Central memory CD4-positive, alpha-beta T cell (primary cell): ENCODE data around the gene COL13A1.

Source experiments
- DNase-seq: peaks from one replicate; pipeline ENCODE4 v3.0.0; 2022

The COL13A1 gene

DNA sequence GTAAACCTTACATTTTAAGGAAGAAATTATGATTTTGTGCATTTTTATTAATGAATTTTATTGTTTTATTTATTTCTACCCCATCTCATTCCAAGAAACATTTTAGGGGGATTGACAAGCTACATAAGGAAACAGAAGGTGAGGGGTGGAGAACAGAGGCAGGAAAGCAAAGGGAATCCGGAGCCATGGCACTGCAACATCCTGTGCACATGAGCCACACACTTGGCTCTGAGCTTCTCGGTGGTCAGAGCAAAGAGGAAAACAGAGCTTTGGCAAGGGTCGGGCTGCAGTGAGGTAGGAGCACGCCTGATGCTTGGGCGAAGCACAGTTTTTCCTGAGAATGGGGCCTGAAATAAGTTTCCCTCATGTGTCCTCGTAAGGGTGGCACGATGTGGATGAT is 68.9 kb downstream of the COL13A1 start:
- DNase-seq, result no peak

DNA sequence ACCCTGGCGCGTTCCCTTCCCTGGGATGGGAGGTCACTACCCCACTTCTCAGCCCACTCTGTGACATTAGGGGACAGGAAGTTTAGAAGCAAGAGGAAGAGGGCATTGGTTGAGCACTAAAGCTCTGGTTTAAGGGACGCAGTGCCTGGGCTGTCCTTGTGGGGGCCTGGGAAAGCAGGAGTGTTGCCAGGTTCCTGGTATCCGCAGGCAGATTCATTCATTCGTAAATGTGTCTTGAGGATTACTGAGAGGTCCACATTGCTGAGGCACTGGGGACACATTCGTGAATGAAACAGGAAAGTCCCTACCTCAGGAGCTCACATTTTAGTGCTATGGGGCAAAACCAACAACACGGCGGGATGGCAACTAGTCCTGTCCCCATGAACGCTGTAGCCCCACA is 69.4 kb downstream of the COL13A1 start:
- DNase-seq, result no peak

DNA sequence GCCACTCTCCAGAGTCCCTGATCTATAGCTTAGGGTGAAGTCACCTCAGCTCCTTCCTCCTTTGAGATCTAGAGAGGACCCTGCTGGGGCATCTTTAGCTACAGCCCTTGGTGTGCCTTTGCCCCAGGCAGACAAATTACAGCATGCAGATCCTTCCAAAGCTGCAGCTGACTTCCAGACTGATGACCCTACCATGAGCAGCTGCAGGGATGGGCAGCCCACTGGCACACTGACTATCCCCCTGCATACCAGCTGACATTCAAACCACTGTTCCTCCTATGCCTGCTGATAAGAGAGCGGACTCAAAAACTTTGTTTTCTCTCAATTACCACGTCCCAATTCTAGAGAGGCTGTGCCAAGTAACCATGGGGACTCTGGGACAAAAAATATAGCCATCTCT is 70.6 kb downstream of the COL13A1 start:
- DNase-seq, result no peak

DNA sequence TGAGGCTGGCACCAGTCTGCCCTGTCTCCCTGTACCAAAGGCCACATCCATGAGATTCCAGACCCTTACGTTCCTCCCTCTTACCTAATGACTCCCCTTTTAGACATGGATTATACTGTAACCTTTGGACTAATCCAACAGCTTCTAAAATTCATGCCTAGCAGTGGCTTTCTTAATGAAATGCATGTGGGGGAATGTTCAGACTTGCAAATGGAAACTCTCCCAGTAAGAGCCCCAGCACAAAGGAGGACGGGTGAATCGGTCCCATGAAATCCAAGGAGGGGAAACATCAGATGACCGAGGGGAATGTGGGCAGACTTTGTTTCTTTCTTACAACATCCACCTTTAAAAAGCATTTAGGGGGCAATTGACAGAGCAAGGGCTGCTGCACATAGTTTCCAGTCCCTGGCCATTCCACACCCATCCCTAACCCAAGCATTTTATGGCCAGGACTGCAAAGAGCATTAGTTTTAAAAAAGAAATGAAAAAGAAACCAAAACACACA is 71.5 kb downstream of the COL13A1 start:
- no peak for DNase-seq

DNA sequence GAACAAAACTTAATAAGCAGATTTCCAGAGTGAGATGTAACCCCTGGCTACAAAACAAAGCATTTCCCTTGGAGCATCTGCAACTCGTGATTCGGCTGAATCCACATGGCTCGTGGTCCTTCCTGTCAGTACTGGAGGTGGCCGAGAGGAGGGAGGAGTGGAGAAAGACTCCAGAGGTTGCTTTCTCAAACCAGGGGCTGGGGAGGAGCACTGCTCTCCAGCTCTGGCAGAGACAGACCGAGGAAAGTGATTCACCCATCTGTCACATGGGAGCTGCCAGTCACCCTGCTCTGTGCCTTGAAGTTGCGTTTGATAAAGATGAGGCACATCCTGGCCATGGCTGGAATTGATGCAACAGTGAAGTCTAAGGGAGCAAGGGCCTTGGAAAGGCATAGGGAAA is 72.7 kb downstream of the COL13A1 start:
- no peak for DNase-seq

DNA sequence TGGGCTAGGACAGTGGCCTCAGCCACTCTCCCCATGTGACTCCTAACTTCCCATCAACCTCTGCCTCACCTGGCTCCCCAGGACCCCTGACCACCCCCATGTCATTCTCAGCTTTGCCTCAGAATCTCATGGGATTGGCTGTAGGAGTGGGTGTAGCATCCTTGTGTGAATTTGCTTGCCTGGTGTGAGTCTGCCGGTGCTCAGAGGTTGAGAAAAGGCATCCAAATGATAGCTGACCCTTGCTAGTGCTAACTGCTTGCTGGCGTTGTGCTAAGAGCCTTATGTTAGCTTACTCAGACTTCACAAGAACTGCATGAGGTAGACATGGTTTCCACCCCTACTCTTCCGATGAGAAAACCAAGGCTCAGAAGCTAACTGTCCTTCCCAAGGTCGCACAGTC is 74.2 kb downstream of the COL13A1 start:
- DNase-seq, result no peak

DNA sequence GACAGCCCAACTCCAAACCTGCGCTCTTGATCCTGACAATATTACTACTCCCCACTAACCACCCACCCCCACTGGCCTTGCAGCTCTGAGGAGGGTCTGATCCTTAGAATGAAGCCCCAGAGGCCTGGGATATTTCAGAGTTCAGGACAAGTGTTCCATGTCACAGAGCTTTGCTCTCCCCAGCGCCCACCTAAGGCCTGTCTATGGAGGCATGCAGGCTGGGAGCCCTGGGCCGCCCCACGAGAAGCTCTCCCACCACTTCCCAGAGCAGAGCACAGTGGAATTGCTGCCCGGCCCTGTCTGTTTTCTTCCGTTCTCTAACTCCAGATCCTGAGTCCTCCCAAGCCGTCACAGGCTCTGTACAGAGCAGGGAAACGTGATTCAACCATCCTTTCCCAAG is 74.6 kb downstream of the COL13A1 start:
- DNase-seq, result no peak

DNA sequence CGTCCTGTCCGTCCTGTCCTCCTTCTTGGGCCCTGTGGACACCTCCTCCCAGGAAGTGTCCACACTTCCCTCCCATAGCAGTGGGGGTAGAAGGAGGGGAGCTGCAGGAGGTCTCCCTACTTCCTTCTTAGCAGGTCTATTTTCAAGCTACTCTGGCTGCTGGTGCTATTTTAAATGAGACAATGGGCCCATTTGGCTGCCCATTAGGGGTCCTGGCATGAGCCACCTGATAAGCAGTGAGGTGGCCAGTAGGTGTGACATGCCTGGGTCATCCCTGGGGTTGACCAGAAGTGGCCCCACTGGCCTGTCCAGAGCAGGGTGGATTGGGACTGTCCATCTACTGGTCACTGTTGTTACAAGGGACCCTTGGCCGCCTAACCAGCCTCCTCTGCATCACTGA is 75.2 kb downstream of the COL13A1 start:
- DNase-seq, result no peak

DNA sequence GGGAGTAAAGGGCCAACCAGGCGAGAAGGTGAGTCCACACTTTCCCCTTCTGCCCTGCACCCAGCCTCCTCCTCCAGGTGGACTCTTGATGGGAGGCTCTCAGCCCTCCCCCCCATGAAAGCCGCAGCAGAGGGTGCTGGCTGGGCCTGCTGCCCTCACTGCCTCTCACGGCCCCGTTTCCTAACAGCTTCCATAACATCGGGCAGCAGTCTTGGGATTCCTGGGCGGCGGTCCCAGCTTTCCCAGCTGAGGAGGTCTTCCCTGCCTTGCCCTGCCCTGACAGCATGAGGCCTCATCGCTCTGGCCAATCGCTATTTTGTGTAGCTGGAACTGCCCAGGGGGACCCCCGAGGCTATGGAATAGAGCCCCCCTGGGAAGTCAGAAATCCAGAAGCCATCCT is 76.3 kb downstream of the COL13A1 start:
- DNase-seq, result no peak

DNA sequence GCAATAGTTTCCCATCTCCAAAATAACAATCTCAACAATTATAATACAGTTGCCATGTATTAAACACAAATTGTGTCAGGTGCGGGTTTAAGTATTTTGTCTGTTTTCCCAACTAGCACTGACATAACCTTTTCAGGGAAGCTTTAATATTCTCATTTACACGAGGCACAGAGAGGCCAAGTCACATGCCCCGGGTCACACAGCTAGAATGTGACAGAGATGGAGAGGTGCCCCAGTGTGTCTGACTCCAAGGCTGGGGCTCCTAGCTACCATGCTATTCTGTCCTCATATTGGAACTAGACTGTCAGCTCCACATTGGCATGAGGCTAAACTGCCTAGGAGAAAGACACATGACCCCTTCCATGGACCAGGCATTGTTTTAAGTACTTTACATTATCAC is 77.2 kb downstream of the COL13A1 start:
- DNase-seq, result no peak

DNA sequence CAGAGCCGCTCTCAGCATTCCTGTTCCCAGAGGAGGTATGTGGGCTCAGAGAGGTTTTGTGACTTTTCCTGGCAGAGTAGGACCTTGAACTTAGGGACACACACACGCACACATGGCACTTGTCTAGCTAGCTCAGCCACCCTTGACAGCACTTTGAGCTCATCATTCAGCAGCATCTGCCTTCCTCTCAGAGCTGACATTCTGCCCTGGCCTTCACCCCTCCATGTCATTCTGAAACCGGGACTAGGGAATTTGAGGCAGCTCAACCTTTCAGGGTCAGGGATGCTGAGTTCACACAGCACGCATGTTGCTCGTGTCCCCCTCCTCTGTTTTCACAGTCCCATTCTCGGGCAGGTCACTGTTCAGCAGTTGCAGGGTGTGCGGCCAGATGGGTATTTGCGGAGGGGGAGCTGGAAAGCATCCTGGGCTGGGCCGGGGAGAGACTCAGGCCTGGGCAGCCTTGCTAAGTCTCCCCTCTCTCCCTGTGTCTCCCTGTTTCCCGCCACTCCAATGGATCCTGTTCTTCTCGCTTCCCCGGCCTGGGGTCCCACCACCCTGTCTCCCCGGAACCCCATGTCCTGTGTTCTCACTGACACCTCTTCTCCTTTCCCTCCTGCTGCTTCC is 78.0 kb downstream of the COL13A1 start:
- DNase-seq, result no peak

DNA sequence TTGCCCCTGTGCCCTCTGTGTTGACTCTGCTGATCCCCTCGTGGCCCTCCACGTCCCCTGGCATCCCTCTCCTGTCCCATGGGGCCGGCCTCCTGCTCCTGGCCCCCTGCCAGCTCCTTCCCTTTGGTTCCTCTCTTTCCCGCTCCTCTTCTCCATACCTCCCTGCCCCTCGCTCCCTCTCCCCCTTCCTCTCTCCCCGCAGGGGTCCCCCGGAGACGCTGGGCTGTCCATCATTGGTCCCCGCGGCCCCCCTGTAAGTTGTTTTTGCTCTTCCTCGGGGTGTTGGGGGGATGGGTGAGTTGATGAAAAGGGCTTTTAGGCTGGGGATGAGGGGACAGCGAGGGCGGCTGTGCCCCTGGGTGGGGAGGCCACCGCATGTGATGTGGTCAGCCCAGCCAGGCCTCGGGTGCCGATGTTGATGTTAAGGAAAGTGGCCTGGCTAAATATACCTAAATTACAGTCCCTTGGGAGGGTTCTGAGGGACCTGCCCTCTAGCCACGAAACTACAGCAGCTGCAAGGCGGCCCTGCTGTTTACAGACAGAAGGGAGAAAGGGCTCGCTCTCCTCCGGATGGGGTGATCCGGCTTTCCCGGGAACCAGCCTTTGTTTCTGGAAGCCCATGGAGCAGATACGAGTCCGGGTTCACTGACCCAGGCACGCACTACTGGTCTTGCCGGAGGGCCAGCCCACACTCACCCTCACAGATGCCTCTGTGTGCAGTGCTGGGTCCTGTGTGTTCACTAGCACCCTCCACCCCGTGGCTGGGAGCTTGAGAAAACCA is 78.8 kb downstream of the COL13A1 start:
- DNase-seq, result no peak

DNA sequence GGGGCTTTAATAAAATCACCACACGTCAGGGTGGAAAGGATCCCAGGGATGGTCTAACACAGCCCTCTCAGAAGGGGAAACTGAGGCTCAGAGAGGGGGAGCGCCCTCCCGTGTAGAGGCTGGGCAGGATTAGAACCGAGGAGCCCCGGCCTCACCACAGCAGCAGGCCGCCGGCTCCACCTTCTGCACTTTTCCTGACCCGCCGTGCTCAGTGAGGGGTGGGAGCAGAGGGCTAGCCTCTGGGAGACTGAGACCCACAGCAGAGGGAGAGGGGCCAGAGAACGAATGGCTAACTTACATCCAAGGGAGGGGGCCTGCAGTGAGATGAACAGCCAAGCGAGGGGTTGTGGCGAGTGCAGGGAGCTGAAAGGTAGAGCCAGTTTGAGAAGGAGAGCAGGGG is 79.5 kb downstream of the COL13A1 start:
- no peak for DNase-seq

DNA sequence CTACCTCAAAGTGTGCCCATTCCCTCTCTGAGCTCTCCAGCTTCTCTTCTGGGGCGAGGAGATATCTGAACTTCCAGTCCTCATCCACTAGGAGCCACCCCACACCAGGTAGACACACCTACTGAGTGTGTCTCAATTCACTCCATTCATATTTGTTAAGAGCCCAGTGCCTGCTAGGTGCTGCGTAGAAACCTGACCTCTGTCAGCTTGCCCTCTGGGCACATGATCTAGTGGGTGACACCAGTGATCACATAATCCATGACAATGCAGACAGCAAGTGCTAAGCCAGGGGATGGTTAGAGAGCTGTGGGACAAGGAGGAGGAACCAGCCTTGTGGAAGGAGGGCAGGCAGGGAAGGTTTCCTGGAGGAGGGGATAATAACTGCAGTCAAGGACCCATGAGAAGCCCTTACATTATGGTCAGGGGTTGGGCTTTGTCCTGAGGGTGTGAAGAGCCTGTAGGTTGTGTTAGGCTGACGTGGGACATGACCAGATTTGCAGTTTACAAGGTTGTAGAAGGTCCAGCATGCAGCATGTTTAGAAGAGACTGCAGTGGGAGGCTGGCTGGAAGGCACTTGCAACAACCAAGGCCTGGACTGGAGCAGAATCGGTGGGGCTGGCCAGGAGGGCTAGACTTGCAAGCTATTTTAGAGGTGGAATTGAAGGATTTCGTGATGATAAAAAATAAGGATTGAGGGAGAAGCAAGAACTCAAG is 81.8 kb downstream of the COL13A1 start:
- no peak for DNase-seq

DNA sequence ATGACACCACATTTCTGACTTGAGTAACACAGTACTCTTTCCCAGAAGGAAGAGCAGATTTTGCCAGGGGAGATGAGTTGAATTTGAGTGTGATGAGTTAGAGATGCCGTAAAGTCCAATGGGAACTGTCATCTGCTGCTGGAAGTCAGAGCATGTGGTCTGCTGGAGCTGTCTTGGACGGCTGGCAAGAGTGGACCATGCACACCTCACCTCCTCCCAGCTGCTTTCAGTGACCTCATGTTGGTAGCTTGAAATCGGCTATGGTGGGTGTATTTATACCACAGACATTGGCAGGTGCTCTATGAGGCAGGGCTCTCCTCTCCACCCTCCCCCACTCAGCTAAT is 82.3 kb downstream of the COL13A1 start:
- no peak for DNase-seq

DNA sequence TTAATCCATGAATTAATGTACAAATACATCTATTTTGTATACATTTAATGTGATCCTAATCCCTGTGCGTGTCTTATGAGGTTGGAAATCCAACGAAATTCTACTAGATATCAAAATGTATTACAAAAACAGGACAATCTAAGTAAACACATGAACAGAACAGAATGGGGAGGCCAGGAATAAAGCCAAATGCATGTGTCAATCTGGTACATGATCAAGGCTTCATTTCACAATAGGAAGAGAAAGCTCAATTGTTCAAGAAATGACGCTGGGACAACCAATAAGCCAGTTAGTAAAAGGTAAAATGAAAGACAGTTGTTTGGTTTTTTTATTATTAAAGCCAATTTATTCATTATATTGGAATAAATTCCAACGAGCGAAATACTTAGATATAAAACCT is 83.0 kb downstream of the COL13A1 start:
- no peak for DNase-seq

DNA sequence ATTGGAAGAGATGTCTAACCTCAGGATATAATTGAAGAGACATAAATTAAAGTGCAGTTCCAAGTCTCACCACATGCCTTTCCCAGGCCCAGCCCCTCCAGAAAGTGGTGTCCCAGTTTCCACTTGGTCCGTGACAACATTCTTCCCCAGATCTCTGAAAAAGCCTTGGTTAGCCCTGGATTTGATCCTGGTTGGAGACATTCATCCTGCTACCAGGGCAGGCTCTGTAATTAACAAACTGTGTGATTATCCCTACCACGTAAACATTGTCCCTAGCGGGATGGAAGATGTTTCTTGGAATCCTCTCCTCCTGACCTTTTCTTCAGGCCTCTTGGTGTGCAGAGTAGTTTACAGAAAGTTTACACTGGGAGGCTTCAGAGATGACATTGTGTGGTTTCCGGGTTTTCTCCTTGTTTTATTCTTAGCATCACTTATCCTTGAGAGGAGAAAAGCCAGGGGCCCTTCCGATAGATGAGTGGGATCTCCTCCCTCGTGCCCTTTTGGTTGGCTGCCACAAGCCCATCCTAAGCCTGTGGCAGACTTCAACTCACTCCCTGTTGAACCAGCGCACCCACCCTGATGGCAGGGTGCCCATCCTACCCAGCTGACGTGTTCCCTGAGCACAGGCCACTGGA is 83.8 kb downstream of the COL13A1 start:
- DNase-seq, result no peak

DNA sequence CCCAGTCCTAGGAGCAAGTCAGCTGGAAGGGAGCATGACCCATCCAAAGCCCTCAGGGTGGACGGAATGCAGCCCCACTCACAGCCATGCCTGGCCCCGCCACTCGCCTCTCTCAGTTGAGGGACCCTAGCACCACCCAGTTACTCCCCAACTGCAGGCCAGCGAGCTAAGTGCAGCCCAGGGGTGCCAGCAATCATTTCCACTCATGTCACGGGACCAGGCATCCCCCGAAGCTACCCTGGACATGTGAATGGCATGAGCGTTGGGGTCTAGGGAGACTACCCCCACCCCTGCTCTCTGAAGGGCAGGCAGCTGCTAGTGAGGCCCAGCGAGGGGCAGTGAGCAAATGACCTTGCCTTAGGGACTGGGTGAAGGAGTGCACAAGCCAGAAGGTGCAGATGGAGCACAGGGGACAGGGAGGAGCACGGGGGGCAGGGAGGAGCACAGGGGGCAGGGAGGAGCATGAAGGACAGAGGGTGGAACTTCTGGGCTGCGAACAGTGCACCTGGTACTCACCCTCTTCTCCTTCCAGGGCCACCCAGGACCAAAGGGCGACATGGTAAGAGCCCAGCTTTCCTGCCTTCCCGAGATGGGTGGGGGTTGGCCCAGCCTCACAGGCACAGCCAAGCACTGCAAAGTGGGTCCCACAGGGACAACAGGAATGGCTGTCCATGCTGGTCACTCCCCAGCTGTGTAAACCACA is 87.3 kb downstream of the COL13A1 start:
- DNase-seq, result no peak

DNA sequence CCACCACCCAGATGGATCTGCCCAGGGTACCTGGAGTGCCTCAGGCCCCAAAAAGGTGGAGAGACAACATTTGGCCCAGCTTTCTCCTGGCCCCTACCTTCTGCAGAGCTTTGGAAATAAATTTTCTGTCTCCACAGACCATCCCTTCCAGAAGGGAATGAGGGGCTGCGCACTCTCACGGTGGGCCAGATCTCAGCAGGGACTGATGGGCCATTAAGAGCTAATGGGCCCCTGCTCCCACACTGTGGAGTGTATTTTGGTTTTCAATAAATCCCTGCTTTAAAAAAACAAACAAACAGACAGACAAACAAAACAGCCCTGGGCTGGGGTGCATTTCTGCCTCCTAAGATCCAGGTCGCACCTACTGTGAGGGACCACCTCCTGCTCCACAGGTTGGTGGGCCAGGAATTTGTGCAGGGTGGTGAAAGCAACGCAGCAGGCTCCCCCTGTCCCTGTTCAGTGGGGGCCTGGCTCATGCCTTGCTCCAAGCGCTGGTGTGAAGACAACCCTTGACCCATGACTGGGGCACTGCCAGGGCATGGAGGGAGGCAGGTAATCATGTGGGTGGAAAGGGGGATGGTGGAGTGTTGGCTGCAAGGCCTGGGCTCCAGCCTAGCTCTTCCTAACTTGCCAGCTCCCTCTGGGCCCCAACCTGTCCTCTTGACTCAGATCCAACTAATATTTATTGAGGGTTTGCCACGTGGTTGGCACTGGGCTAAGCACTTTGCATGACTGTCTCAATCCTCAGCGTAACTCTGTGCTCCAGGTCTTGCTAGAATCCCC is 88.5 kb downstream of the COL13A1 start:
- DNase-seq, result no peak

DNA sequence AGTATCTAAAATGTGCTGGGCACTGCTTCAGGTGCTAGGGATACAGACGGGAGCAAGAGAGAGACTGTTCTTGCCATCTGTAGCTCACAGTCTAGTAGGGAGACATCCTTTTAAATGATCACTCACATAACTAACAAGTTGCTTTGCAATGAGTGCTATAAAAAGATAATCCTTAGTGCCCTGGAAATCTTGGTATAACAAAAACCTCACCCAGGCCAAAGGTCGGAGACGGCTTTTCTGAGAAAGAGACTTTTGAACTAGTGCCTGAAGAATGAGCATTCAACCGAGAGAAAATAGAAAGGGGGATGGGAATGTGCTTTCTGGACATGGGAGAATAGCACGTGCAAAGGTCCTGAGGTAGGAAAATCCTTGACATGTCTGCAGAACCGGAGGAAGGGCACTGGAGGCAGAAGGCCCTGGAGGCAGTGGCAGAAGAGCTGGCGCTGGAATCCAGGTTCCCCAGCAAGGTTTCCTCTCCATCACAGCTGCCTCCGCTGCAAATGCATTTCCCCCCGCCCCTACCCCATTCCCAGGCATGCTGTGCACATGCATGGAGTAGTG is 89.4 kb downstream of the COL13A1 start:
- DNase-seq, result no peak

DNA sequence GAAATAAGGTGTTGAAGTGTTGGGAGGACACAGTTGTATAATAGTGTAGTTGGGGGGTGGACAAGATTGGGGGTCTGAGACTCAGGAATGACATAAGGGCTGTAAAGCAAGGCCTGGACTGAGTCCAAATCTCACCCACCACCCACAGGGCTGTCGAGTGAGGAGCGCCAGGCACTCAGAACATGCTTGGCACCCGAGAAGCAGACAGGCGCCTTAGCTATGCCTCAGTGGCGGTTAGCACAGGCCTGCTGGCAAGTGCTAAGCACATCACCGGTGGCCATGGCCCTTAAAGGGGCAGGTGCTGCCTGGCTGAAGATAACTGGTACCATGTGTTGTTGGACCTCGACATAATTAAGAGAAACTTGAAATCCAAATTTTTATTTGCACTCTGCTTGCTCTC is 90.7 kb downstream of the COL13A1 start:
- no peak for DNase-seq

DNA sequence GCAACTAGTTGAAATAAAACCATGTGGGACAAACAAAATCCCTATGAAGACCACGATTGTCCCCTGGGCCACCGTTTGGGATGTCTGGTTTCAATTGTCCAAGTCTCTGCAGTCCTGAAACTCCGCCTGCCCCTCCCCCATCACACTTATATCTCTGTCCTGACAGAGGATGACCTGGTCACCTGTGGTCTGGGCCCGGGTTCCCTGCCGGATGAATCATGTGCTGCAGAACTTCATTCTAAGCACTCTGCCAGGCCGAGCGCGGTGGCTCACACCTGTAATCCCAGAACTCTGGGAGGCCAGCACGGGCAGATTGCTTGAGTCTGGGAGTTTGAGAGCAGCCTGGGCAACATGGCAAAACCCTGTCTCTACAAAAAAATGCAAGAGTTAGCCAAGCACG is 91.1 kb downstream of the COL13A1 start:
- no peak for DNase-seq
